GM18505 (cell line): ENCODE data around the gene SHISA5.

ENCODE experiments used
- ATAC-seq: cut with Tn5 transposase; IDR thresholded peaks from one replicate; pipeline ENCODE4 v1.9.1; 2021; ENCODE audit not compliant: unreplicated experiment
- POLR2A ChIP-seq: IDR thresholded peaks from 4 replicates; pipeline ENCODE4 v1.6.1; 2011; ENCODE audit warnings: borderline replicate concordance; ENCODE audit not compliant: insufficient read depth, insufficient read length; ENCODE audit errors: extremely low read depth

The SHISA5 gene

GRCh38 chr3:48445277-48445882 lies 58.6 kb downstream of the SHISA5 start:
- ATAC-seq = no peak

GRCh38 chr3:48441940-48442339 lies 62.0 kb downstream of the SHISA5 start:
- no peak for ATAC-seq
- no peak for TF ChIP-seq POLR2A

More at GRCh38 chr3:48445277-48445882, 58.6 kb downstream of the SHISA5 start:
- no peak for TF ChIP-seq POLR2A

GRCh38 chr3:48440590-48440958 lies 63.4 kb downstream of the SHISA5 start:
- no peak for TF ChIP-seq POLR2A
- no peak for ATAC-seq

- ATAC-seq = peak; percentile 90
Observed at GRCh38 chr3:48439820-48440589, 64.0 kb downstream of the SHISA5 start, which contains the start of the genes CCDC51 and TMA7. Gene CCDC51 (minus strand): TSS chr3:48440119. CDS start chr3:48435128, 4,991 bp downstream. Gene TMA7 (plus strand): TSS chr3:48440257. CDS start chr3:48440297, 40 bp downstream.

GRCh38 chr3:48437812-48438211 lies 66.2 kb downstream of the SHISA5 start:
- no peak for ATAC-seq
- no peak for TF ChIP-seq POLR2A

More at GRCh38 chr3:48439820-48440589, 64.0 kb downstream of the SHISA5 start, which contains the start of the genes CCDC51 and TMA7:
- peak; percentile 76 for TF ChIP-seq POLR2A

- no peak for TF ChIP-seq POLR2A
- no peak for ATAC-seq
Observed at GRCh38 chr3:48436855-48437254, 67.1 kb downstream of the SHISA5 start.

GRCh38 chr3:48436477-48436787 lies 67.5 kb downstream of the SHISA5 start:
- ATAC-seq = no peak
- TF ChIP-seq POLR2A = no peak

GRCh38 chr3:48435774-48436476 lies 68.0 kb downstream of the SHISA5 start:
- no peak for ATAC-seq
- no peak for TF ChIP-seq POLR2A

GRCh38 chr3:48435223-48435595 lies 68.8 kb downstream of the SHISA5 start:
- no peak for ATAC-seq
- no peak for TF ChIP-seq POLR2A

- TF ChIP-seq POLR2A = no peak
- ATAC-seq = no peak
Observed at GRCh38 chr3:48434591-48435222, 69.3 kb downstream of the SHISA5 start.

- ATAC-seq = no peak
Observed at GRCh38 chr3:48433472-48434118, 70.4 kb downstream of the SHISA5 start.

GRCh38 chr3:48432411-48433371 lies 71.3 kb downstream of the SHISA5 start:
- ATAC-seq = no peak
- TF ChIP-seq POLR2A = no peak

More at GRCh38 chr3:48433472-48434118, 70.4 kb downstream of the SHISA5 start:
- no peak for TF ChIP-seq POLR2A

GRCh38 chr3:48431224-48432029 lies 72.5 kb downstream of the SHISA5 start:
- ATAC-seq = no peak

More at GRCh38 chr3:48431224-48432029, 72.5 kb downstream of the SHISA5 start:
- TF ChIP-seq POLR2A = no peak
